ENCODE data around the gene TNS3.

The TNS3 gene

DNA sequence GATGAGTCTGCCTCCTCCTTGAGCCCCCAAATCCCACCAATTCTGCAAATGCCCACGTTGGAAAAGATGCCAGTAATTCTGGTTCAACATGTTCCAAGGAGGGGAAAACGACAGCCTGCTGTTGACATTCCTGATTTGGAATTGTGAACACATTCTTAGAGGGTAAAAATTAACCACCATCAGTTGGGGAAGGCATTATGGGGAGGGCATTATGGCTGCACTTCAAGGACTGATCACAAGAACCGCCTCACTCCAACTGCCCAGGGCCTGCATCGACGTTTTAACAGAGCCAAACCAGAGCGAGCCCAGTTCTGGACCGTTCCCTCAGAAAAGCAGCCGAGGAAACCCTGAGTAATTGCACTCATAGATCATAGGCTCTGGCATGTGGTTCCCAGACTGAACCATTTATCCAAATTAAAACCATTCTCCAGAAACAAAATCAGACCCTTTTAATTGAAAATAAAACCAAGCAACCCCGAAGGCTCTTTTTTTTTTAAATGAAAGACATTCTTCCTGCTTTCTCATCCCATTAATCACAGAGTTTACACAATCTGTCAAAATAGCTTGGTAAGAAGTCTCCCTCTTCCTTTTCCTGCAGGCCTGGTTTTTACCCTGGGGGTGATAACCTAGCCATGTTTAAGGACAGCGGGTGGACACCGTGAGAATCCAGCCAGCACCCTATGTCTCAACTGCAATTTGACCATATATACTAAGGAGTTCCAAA lies 8.0 kb downstream of the TNS3 start:
- DNase-seq (ENCODE audit: insufficient read length, low spot score) (no peak), FAIRE-seq (no peak)
- TF ChIP-seq, protein P1, sequence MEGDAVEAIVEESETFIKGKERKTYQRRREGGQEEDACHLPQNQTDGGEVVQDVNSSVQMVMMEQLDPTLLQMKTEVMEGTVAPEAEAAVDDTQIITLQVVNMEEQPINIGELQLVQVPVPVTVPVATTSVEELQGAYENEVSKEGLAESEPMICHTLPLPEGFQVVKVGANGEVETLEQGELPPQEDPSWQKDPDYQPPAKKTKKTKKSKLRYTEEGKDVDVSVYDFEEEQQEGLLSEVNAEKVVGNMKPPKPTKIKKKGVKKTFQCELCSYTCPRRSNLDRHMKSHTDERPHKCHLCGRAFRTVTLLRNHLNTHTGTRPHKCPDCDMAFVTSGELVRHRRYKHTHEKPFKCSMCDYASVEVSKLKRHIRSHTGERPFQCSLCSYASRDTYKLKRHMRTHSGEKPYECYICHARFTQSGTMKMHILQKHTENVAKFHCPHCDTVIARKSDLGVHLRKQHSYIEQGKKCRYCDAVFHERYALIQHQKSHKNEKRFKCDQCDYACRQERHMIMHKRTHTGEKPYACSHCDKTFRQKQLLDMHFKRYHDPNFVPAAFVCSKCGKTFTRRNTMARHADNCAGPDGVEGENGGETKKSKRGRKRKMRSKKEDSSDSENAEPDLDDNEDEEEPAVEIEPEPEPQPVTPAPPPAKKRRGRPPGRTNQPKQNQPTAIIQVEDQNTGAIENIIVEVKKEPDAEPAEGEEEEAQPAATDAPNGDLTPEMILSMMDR (IDR thresholded peaks at IDR 0.05; ENCODE audit: insufficient read depth, missing control alignments), result no peak

DNA sequence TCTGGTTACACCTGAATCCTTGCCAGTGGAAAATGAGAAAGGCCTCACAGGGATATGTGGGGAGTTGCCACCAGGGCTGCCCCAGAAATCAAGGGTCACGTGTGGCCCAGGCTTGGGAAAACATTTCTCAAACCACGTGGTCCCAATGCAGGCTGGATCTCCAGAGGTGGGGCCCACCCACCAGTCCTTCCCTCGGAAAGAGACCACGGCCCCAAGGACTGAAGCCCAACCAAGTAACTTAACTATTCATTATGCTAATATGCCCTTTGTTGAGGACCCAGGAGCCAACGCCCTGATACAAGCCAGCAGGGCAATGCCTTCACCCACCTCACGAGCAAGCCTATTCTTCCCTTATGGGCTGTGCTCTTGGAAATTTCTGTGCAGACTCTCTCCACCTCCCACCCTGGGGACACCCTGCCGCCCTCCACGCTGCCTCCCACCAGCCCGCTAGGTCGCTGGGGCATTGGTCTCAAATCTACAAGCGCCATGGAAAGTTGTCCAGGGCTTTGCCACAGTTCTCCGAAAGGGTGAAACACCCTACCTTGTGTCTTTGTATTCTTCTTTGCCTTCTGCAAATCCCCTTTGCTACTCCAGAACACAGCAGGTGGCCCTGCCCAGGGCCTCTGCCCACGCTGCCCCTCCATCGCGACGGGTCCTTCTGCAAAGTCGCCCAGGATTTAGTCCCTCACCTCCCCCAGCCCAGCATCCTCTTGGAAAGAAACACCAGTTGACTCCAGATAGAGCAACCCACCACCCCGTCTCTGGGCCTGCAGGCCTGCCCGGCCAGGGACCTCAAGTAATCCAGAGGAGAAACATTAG lies 8.8 kb downstream of the TNS3 start:
- no peak for DNase-seq (ENCODE audit: insufficient read length, low spot score)
- no peak for FAIRE-seq
- TF ChIP-seq, protein P1 (IDR thresholded peaks at IDR 0.05; ENCODE audit: insufficient read depth, missing control alignments), result no peak

DNA sequence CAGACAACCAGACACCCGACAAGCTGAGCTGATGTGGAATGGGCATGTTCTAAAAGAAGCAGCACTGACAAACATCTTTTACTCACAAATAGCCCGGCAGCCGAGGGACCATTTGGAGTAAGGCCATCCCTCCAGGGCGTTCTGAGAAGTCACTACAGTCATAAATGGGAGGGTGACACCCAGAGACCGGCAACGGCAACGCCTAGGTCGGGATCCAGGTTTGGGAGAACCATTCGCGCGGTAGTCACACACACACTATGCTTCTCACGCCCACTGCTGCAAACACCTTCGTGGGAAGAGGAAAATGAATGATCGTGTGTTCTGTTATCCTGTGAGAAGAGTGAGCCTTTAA lies 9.8 kb downstream of the TNS3 start:
- FAIRE-seq, result no peak
- no peak for DNase-seq (ENCODE audit: insufficient read length, low spot score)
- TF ChIP-seq, protein P1 (IDR thresholded peaks at IDR 0.05; ENCODE audit: insufficient read depth, missing control alignments), result no peak

DNA sequence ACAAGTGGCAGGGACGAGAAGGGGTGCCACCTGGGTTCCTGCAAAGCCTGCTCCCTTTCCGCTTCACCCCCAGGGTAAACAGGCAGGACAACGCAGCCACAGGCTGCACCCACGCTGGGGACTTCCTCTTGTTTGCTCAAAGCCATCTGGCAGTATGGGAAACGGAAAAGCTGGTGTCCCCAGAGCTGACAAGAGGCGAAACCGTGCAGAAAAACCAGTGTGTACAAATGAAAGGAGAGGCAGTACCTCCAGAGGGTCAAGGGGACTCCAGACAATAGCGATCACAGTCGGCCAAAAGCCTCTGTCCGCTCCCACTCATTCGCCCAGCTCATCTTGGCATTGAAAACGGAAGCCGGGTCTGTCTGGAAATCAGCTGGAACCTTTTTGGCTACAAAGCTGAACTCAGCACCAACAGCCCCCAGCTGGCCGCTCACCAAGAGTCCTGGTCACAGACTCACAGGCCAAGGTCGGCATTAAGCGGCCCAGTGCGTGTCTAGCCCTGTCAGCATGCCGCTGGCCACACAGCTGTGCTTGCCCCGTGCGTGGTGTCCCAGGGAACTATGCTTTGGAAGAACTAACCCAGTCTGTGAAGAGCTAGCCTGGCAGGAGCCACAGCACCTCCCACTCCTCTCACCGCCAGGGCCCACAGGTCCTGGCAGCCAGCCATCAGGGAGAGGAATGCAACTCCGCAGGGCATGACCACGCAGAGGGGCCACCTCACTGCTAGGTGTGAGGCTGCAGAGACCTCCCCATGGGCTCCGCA lies 10.4 kb downstream of the TNS3 start:
- TF ChIP-seq, protein P1 (IDR thresholded peaks at IDR 0.05; ENCODE audit: insufficient read depth, missing control alignments), result no peak

DNA sequence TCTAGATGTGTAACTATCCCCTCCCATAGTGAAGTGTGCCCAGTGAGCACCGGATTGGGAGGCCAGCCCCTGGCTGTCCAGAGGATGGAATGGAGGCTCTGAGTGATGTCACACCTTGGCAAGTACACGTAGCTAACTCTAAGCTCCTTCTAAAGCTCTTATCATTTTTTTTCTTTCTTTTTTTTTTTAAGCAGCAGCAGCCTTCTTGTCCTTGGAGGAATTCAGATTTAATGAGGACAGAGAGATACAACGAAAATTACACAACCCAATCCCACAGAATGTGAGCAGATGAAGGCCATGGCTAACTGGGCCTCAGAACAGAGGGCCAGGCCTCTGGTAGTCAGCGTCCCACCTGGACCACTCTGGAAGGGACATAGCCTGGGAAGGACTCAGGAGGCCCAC lies 11.3 kb downstream of the TNS3 start:
- TF ChIP-seq, protein P1 (IDR thresholded peaks at IDR 0.05; ENCODE audit: insufficient read depth, missing control alignments), result no peak

More for the DNA sequence above, 10.4 kb downstream of the TNS3 start:
- FAIRE-seq (no peak), DNase-seq (ENCODE audit: insufficient read length, low spot score) (no peak)

DNA sequence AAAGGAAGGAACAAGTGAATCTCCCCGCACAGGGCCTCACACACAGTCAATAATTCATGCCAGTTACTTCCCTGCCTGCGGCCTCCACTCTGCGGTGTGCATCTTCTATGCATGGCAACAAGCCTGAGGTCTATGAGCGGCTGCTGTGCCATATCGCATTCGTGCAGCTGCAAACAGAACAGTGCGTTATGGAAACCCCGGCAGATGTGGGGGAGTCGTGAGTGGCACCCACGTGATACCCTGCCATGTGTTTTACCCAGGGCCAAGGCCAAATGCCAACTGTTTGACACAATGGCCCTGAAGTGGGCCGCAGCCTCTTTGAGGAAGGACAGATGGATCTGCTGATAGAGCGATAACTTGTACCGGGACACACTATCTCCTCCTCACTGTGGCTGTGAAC lies 13.4 kb downstream of the TNS3 start:
- FAIRE-seq (no peak), DNase-seq (ENCODE audit: insufficient read length, low spot score) (no peak)
- TF ChIP-seq, protein P1 (IDR thresholded peaks at IDR 0.05; ENCODE audit: insufficient read depth, missing control alignments), result no peak

More for the DNA sequence above, 11.3 kb downstream of the TNS3 start:
- DNase-seq (ENCODE audit: insufficient read length, low spot score) (no peak), FAIRE-seq (no peak)

All from D721Med (cell line).